Measurements from ENCODE around the gene MFGE8.

MFGE8 gene

GRCh38 chr15:88866295-88866881, 46.8 kb downstream of the MFGE8 start:
- no peak for FAIRE-seq

GRCh38 chr15:88865498-88866099, 47.6 kb downstream of the MFGE8 start:
- no peak for FAIRE-seq

GRCh38 chr15:88864861-88865497, 48.2 kb downstream of the MFGE8 start:
- FAIRE-seq = no peak

- FAIRE-seq = no peak
Observed at GRCh38 chr15:88863412-88863811, 49.8 kb downstream of the MFGE8 start.

- FAIRE-seq = no peak
Observed at GRCh38 chr15:88860212-88860611, 53.0 kb downstream of the MFGE8 start.

- no peak for FAIRE-seq
Observed at GRCh38 chr15:88859550-88859949, 53.6 kb downstream of the MFGE8 start.

- no peak for FAIRE-seq
Observed at GRCh38 chr15:88858934-88859333, 54.2 kb downstream of the MFGE8 start.

- FAIRE-seq = no peak
Observed at GRCh38 chr15:88852476-88852875, 60.7 kb downstream of the MFGE8 start.

- no peak for FAIRE-seq
Observed at GRCh38 chr15:88849376-88850072, 63.7 kb downstream of the MFGE8 start.
